Measurements from ENCODE around the gene PARP9.
"Not testable (repeated sequence)": the region's sequence is repeated elsewhere in the genome, so short reads cannot be mapped to it uniquely, and the experiment has no call there.

The PARP9 gene

GRCh38 chr3:122572940-122573412 is 8.9 kb upstream of the PARP9 start:
- no peak for DNase-seq

GRCh38 chr3:122568755-122569154 is 4.7 kb upstream of the PARP9 start:
- no peak for DNase-seq

DNA sequence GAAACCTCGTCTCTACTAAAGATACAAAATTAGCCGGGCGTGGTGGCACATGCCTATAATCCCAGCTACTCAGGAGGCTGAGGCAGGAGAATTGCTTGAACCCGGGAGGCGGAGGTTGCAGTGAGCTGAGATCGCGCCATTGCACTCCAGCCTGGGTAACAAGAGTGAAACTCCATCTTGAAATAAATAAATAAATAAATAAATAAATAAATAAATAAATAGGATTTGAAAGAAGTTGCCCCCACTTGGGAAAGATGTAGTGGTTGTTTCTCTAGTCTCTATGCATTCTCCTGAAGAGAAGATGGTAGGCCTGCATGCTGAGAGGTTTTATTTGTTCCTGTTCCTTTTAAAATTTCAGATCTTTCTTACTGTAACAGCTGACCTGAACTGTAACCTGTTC is 4.0 kb upstream of the PARP9 start:
- not testable (repeated sequence) for DNase-seq

DNA sequence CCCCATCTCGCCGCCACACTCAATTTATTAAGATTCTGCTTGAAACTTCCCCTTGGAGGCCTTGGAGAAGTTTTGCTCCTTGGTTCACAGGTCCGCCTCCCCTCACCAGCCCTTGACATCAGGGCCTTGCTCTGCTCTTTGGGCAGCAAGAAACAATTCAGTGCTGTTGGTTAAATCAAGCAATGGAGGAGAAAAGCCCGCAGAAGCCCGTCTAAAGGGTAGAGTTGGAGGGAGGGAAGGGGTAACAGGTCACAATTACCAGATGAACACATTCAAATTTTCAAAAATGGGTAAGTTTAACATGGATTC is 429 bp downstream of the PARP9 start:
- DNase-seq, result no peak

DNA sequence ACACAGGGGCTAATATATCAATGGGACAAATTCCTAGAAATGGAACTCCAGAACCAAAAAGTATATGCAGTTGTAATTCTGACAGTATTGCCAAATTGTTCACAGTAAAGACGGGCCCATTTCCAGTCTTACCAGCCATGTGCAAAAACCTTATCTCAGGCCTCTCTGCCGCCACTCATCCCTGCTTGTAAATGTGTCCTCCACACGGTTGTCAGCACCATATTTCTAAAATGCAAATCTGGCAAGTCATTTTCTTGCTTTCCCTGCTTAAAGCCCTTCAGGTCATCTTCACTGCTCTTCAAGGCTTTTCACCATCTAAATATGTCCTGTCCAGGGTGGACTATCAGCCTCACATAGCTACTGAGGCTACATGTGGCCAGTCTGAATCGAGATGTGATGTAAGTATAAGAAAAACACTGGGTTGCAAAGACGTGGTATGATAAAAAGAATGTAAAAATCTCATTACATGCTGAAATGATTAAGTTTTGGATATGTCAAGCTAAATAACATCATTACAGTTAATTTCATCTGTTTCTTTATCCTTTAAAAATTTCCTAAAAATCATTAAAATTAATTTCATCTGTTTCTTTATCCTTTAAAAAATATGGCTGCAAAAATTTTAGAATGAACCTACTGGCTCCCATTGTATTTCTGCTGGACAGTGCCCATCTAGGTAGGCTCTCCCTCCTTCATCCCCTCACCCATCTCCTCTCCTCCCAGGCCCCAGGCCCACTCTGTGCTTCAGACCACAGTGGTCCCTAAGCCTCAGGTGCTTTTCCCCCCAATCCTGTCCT is 980 bp downstream of the PARP9 start:
- no peak for DNase-seq

GRCh38 chr3:122560680-122561079 is 3.4 kb downstream of the PARP9 start:
- DNase-seq, result peak; percentile 42

GRCh38 chr3:122559906-122560305 is 4.2 kb downstream of the PARP9 start:
- no peak for DNase-seq

- no peak for DNase-seq
Observed at GRCh38 chr3:122558605-122559004, 5.5 kb downstream of the PARP9 start.

DNA sequence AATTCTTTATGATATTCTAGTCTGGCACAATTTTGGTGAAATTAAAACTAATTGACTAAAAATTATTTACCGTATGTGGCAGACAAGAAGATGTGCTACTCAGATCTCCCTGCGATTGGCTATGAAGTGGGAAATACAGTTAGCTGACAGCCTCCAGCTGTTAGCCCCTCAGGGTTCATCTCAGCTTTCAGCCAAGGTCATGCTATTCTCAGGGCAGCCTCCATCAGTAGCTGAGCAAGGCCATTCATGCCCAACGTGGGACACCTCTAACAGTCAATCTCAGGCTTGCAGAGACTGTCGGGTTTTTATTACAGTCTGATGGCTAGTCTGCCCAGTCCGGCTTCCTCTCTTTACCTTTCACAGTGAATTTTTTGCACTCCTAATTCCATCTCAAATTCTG is 6.7 kb downstream of the PARP9 start:
- DNase-seq, result no peak

GRCh38 chr3:122555275-122556071 is 8.6 kb downstream of the PARP9 start:
- no peak for DNase-seq

DNA sequence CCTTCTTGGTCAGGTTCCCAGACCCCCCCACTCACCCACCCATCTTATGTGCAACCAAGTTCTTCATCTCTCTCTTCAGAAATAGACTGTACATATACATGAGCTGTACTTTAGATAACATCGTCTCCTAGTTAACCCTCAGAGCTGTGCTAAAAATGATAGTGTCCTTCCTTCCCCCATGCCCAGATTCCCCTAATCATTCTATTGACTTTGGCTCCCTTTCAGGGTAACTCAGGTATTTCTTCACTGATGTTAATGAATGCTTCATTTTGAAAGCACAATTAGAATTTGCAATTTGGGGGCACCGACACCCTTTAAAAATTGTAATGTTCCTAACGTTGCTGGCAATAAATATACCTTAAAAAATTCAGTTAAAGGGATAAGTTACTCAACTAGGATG is 10.9 kb downstream of the PARP9 start:
- DNase-seq, result no peak

DNA sequence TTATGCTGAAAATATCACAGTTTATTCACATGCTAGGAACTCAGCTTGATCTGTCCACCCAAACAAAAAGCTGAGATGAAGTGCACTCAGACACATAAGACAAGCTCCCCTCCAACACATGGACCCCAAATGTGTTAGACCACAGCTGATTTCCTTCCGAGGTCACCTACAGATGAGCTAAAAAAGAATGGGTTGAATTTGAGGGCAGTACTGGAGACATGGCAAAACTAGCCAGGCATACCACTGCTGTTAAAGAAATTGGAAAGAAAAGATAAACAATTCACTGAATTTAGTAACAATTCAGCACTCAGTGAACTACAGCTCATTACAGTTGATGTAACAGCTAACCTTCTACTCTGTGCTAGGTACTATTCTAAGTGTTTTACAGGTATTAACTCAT is 15.5 kb downstream of the PARP9 start:
- no peak for DNase-seq

DNA sequence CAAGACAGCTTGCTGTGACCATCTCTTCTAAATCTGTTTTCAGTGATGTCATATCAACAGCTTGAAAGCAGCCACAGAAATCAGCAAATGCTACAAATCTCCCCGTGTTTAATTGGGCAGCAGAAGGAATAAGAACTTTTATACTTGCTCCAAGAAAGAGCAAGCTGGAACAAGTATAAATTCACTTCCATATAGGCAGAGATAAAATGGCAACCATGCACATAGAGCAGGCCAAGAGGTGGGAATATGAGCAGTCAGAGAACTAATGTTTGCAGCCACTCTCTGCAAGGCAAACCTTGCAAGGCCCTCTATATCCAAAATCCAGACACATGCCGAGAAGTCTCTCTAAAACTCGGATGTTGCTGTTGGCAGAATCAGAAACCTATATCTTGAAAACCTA is 16.0 kb downstream of the PARP9 start:
- no peak for DNase-seq

DNA sequence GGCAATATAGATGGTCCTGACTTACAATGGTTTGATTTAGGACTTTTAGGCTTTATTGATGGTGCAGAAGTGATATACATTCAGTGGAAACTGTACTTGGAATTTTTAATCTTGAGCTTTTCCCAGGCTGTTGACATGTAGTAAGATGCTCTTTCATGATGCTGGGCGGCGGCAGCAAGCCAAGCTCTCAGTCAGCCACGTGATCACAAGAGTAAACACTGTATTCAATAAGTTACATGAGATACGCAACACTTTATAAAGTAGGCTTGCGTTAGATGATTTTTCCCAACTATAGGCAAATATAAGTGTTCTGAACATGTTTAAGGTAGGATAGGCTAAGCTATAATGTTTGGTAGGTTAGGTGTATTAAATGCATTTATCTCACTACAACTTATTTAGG is 17.9 kb downstream of the PARP9 start:
- DNase-seq, result no peak

DNA sequence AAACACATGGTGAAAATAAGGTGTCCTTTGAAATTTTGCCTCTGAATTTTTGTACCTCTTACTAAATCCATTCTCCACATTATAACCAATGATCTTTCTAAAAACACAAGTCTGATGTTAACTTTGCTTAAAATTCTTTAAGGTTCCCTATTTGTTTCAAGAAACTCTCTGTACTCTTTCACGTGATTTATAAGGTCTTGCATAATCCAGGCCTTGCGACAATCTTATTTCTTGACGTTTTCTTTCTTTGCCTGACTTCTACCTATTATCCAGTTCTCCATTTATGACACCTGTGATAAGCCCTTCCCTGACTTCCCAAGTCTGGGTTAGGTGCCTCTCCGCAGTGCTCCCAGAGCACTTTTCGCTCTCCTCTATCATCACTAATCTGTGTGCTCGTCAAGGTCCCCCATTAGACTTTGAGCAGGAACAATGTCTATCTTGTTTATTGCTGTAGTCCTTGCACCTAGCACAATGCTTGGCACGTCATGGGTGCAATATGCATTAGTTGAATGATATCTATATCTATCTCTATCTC is 25.1 kb downstream of the PARP9 start:
- no peak for DNase-seq

- no peak for DNase-seq
Observed at GRCh38 chr3:122536632-122537001, 27.5 kb downstream of the PARP9 start.

DNA sequence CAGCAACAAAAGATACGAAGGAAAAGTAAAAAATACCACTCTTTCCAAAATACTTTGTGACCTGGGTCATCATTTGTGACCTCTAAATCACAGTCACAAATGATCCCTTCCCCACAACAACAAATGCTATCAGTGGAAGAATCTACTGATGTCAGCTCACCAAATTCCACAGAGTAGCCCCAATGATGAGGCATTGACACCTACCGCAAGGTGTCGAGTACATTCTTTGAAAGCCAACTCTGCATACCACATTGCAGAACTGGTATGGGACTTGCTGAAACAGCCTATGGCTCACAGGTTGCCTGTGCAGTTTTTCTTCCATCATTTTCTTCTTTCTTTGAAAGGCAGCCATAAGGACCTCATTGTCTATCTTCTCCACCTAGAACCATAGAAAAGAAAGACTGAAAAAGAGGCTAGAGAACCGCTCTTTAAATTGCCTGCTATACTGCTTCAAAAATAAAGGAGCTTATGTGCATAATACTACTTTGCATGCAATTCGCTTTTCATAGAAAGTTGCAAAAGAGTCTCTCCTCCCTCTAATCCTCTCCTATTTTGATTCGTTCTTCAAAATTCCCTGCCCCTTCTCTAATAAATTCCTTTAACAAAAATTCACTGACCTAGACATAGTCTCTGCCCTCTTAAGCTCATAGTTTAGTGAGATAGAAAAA is 28.0 kb downstream of the PARP9 start:
- DNase-seq, result no peak

DNA sequence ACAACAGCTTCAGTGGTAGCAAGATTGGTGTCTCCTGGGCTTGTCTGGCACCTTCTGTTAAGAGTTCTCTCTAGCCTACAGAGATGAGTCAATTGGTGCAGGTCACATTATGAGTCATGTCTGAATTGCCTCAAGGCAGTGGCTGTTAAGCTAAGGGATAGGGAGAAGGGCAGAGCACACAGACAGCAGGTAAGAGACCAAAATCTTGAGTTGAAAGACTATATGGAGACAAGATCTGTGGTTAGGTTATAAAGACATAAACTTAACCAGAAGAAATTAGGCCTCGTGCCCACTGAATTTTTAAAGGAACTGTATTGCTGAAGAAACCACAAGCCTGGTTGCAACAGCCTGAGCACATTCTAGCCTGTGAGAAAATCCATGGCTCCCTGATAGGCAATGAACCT is 30.2 kb downstream of the PARP9 start:
- no peak for DNase-seq

DNA sequence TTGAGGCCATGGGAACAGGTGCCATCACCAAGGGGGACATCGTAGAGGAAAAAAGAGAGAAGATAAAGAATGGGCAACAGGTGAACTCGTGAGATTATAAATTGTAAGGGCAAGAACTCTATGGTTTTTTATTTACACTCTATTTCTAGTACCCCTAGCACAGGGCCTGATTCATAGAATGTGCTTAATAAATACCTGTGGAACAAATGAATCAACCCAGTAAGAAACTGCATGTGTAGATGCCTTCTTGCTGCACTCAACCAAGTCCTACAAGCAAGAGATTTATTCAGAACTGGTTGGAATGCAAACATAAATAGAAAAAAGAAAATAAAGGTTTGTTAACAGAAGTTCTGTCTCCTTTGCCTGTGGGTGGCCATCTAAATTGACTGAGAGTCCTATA is 30.6 kb downstream of the PARP9 start:
- DNase-seq, result no peak

DNA sequence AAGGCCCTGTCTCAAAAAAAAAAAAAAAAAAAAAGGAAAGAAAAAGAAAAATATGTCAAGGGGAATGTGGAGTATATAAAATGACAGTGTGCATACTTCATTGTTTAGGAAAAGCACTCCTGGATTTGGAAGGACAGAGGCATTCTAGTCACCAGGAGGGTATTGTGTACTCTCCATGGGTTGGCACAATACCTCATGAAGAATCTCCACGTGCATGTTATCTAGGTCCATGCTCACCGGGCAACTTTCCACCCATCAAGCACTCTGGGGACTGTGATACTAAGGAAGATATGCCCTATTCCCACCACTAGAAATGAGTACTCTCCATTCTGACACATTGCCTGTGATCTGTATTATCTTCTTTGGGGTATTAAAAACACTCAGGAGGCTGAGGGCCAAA is 33.9 kb downstream of the PARP9 start:
- no peak for DNase-seq

GRCh38 chr3:122523317-122523716 is 40.8 kb downstream of the PARP9 start:
- no peak for DNase-seq

DNA sequence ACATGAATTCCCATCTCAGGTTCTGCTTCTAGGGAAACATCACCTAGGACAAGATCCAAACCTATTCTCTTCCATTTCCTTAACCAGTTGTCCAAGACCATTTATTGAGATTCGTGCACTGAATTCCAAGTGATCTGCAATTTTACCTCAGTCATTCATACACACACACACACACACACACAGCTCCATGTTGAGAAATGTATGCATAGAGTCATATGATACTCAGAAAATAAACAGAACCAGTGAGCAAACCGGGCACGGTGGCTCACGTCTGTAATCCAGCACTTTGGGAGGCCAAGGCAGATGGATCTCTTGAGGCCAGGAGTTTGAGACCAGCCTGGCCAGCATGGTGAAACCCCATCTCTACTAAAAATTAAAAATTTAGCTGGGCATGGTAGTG is 43.2 kb downstream of the PARP9 start:
- DNase-seq, result no peak

DNA sequence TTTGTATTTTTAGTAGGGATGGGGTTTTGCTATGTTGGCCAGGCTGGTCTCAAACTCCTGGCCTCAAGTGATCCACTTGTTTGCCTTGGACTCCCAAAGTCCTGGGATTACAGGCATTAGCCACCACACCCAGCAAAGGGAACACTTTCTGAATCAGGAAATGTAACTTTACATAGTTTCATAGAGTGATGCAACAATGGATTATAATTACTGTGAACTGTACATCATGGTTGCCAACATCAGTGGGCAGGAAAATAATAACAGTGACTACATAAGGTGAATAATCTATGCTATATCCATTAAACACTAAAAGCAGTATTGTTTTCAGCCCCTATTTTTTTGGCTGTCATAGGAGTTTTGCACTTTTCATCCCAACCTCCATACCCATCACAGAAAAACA is 44.4 kb downstream of the PARP9 start:
- no peak for DNase-seq

GRCh38 chr3:122516846-122517360 is 47.2 kb downstream of the PARP9 start:
- no peak for DNase-seq

Data from SHP77 treated with DMSO at 0.1 percent for 48 hours (cell line).